GM19240 (cell line): ENCODE results near the gene SLU7.

Experiments used
- DNase-seq: peaks from one replicate; pipeline ENCODE4 v3.0.0; 2011; ENCODE audit warnings: low spot score; ENCODE audit not compliant: insufficient read length

Gene SLU7

GRCh38 chr5:160367261-160367660, 51.6 kb downstream of the SLU7 start:
- DNase-seq = no peak

- no peak for DNase-seq
Observed at GRCh38 chr5:160366230-160366629, 52.7 kb downstream of the SLU7 start.

- DNase-seq = no peak
Observed at GRCh38 chr5:160363660-160364395, 55.1 kb downstream of the SLU7 start.

- no peak for DNase-seq
Observed at GRCh38 chr5:160363211-160363610, 55.7 kb downstream of the SLU7 start.

- no peak for DNase-seq
Observed at GRCh38 chr5:160361624-160362228, 57.2 kb downstream of the SLU7 start.

- no peak for DNase-seq
Observed at GRCh38 chr5:160360310-160360709, 58.6 kb downstream of the SLU7 start.

- no peak for DNase-seq
Observed at GRCh38 chr5:160359816-160360215, 59.1 kb downstream of the SLU7 start.

- no peak for DNase-seq
Observed at GRCh38 chr5:160359242-160359641, 59.6 kb downstream of the SLU7 start.

- DNase-seq = no peak
Observed at GRCh38 chr5:160357861-160358411, 60.9 kb downstream of the SLU7 start.

- no peak for DNase-seq
Observed at GRCh38 chr5:160357394-160357793, 61.5 kb downstream of the SLU7 start.

- no peak for DNase-seq
Observed at GRCh38 chr5:160356550-160357347, 62.1 kb downstream of the SLU7 start.

- no peak for DNase-seq
Observed at GRCh38 chr5:160354666-160355065, 64.2 kb downstream of the SLU7 start.

- DNase-seq = no peak
Observed at GRCh38 chr5:160353379-160353778, 65.5 kb downstream of the SLU7 start.

- DNase-seq = no peak
Observed at GRCh38 chr5:160352308-160352707, 66.6 kb downstream of the SLU7 start.
